GM23338 (cell line): Measurements from ENCODE around the gene NAALADL2. TPM values are rescaled to one million over a fixed set of nuclear protein-coding genes. Genes with fewer than 3 reads are reported as not detected.

Experiments used
- ATAC-seq: fragments of 200-7000 bp; cut with Tn5 transposase; 3 replicates; pipeline ENCODE4 v1.9.1; 2020
- DNase-seq: peaks from one replicate; pipeline ENCODE4 v3.0.0-alpha.2; 2015; ENCODE audit warnings: low spot score
- H2AFZ ChIP-seq: fragments of 200-600 bp; sonication (generic); 2 replicates; pipeline ENCODE4 v1.8.0; 2016; ENCODE audit warnings: antibody characterized with exemption, mild to moderate bottlenecking, moderate library complexity
- H3F3A ChIP-seq: fragments of 200-600 bp; sonication (generic); replicated peaks from 2 replicates; pipeline ENCODE4 v1.8.0; 2017; ENCODE audit warnings: antibody characterized with exemption, mixed run types, low read depth
- H3K27ac ChIP-seq: fragments of 200-600 bp; sonication (generic); 2 replicates; pipeline ENCODE4 v1.6.1; 2016; ENCODE audit warnings: low read depth
- H3K27me3 ChIP-seq: fragments of 200-600 bp; sonication (generic); 2 replicates; pipeline ENCODE4 v1.8.0; 2016; ENCODE audit warnings: mild to moderate bottlenecking, mixed run types, moderate library complexity; ENCODE audit not compliant: insufficient read depth
- H3K36me3 ChIP-seq: fragments of 200-600 bp; sonication (generic); 2 replicates; pipeline ENCODE4 v1.8.0; 2016; ENCODE audit warnings: mild to moderate bottlenecking; ENCODE audit not compliant: insufficient read depth
- H3K4me1 ChIP-seq: fragments of 200-600 bp; sonication (generic); 2 replicates; pipeline ENCODE4 v1.8.0; 2016; ENCODE audit warnings: mild to moderate bottlenecking, moderate library complexity; ENCODE audit not compliant: insufficient read depth
- H3K4me2 ChIP-seq: fragments of 200-600 bp; sonication (generic); 2 replicates; pipeline ENCODE4 v1.7.1; 2017; ENCODE audit warnings: mixed run types
- H3K4me3 ChIP-seq: fragments of 200-600 bp; sonication (generic); 2 replicates; pipeline ENCODE4 v1.6.1; 2016; ENCODE audit warnings: mixed run types
- H3K79me2 ChIP-seq: fragments of 200-600 bp; sonication (generic); replicated peaks from 2 replicates; pipeline ENCODE4 v1.8.0; 2017; ENCODE audit warnings: mild to moderate bottlenecking; ENCODE audit not compliant: insufficient read depth
- H3K9me2 ChIP-seq: fragments of 200-600 bp; sonication (generic); 2 replicates; pipeline ENCODE4 v1.8.0; 2017; ENCODE audit not compliant: insufficient read depth
- H4K20me1 ChIP-seq: fragments of 200-600 bp; sonication (generic); replicated peaks from 2 replicates; pipeline ENCODE4 v1.8.0; 2017; ENCODE audit warnings: mild to moderate bottlenecking; ENCODE audit not compliant: insufficient read depth
- H3K27ac Mint-ChIP-seq: 2 replicates; pipeline ENCODE4 v1.8.0; 2020; ENCODE audit warnings: inconsistent platforms, mild to moderate bottlenecking, moderate library complexity, mixed read lengths
- H3K27me3 Mint-ChIP-seq: 3 replicates; pipeline ENCODE4 v1.8.0; 2022; ENCODE audit warnings: low read depth, mild to moderate bottlenecking, moderate library complexity, mixed read lengths, inconsistent platforms; ENCODE audit not compliant: insufficient read depth, poor library complexity
- H3K36me3 Mint-ChIP-seq: 3 replicates; pipeline ENCODE4 v1.8.0; 2021; ENCODE audit warnings: low read depth, mild to moderate bottlenecking, inconsistent platforms, moderate library complexity, mixed read lengths
- H3K4me1 Mint-ChIP-seq: 3 replicates; pipeline ENCODE4 v1.8.0; 2020; ENCODE audit warnings: mild to moderate bottlenecking, inconsistent platforms, mixed read lengths
- H3K4me3 Mint-ChIP-seq: 3 replicates; pipeline ENCODE4 v1.8.0; 2021; ENCODE audit warnings: moderate library complexity, mild to moderate bottlenecking, inconsistent platforms, mixed read lengths
- H3K9me3 Mint-ChIP-seq: 3 replicates; pipeline ENCODE4 v1.8.0; 2020; ENCODE audit warnings: moderate library complexity, mild to moderate bottlenecking, inconsistent platforms, mixed read lengths
- JUNB ChIP-seq: IDR thresholded peaks from one replicate; pipeline ENCODE4 v1.6.1; 2016; ENCODE audit warnings: antibody characterized with exemption; ENCODE audit not compliant: unreplicated experiment
- NANOG ChIP-seq: IDR thresholded peaks from 2 replicates; pipeline ENCODE4 v1.6.1; 2016; ENCODE audit warnings: antibody characterized with exemption, borderline replicate concordance
- POLR2AphosphoS5 ChIP-seq: IDR thresholded peaks from 2 replicates; pipeline ENCODE4 v1.6.1; 2016; ENCODE audit warnings: antibody characterized with exemption, low read depth
- ZNF114 ChIP-seq: fragments of 250-450 bp; sonication (Bioruptor Pico); IDR thresholded peaks from 2 replicates; pipeline ENCODE4 v1.5.0; 2020; ENCODE audit warnings: mild to moderate bottlenecking, moderate library complexity
- ZNF331 ChIP-seq: fragments of 250-450 bp; sonication (Bioruptor Pico); IDR thresholded peaks from 2 replicates; pipeline ENCODE4 v1.5.0; 2020; ENCODE audit warnings: low read depth, mild to moderate bottlenecking, moderate library complexity
- ZNF462 ChIP-seq: fragments of 250-450 bp; sonication (Bioruptor Pico); IDR thresholded peaks from 2 replicates; pipeline ENCODE4 v1.5.0; 2020; ENCODE audit warnings: mild to moderate bottlenecking, moderate library complexity
- polyA plus RNA-seq: library from polyadenylated mRNA; unstranded; fragments of >200 nt; fragmentation: Nextera tagmentation; extraction: Ambion mirVana; gene quantifications from 2 replicates; pipeline ENCODE4 v1.2.1, GENCODE V29; 2016
- total RNA-seq: library from RNA; depleted of rRNA; stranded (reverse); fragments of >200 nt; shearing (Covaris generic); gene quantifications from 2 replicates; pipeline ENCODE4 v1.2.3, GENCODE V29; 2014

NAALADL2 gene
- total and polyA plus RNA-seq, 2 experiments from 2014 or later: 1.6 to 2.6 TPM

GRCh38 chr3:175704366-175705055 lies 845.4 kb downstream of the NAALADL2 start:
- Mint-ChIP-seq H3K4me3 (no peak overlapping the region), H3K27me3 (no peaks in the 10 kb centered on the region), H3K4me1 (no peaks in the 10 kb centered on the region), H3K36me3 (no peaks in the 10 kb centered on the region), H3K27ac (no peak overlapping the region), H3K9me3 (no peaks in the 10 kb centered on the region)
- H3K27me3 ChIP-seq: no peaks in the 10 kb centered on the region
- no peak overlapping the region for H3K4me3 ChIP-seq
- no peaks in the 10 kb centered on the region for H3K36me3 ChIP-seq
- ATAC-seq (no peak), DNase-seq (no peak)
- no peaks in the 10 kb centered on the region for H4K20me1 ChIP-seq
- H3K4me2 ChIP-seq: no peak overlapping the region
- no peak overlapping the region for H2AFZ ChIP-seq
- TF ChIP-seq ZNF114 (CRISPR knock-in tag) (no peak), ZNF462 (CRISPR knock-in tag) (no peak)
- H3K4me1 ChIP-seq: no peaks in the 10 kb centered on the region
- no peak overlapping the region for H3K27ac ChIP-seq
- H3K79me2 ChIP-seq: no peaks in the 10 kb centered on the region
- no peaks in the 10 kb centered on the region for H3F3A ChIP-seq
- H3K9me2 ChIP-seq: 0 out of 2 replicates have a peak, but pooled peaks cover 3% of the 10 kb centered on the region

- H3K27me3 Mint-ChIP-seq: no peaks in the 10 kb centered on the region
- no peaks in the 10 kb centered on the region for H3K9me3 Mint-ChIP-seq
- H3F3A ChIP-seq: no peaks in the 10 kb centered on the region
- H3K4me1 Mint-ChIP-seq: no peaks in the 10 kb centered on the region
- H3K4me3 ChIP-seq: no peak overlapping the region
- no peaks in the 10 kb centered on the region for H3K4me1 ChIP-seq
- no peak overlapping the region for H3K27ac ChIP-seq
- H3K36me3 ChIP-seq: no peaks in the 10 kb centered on the region
- H3K36me3 Mint-ChIP-seq: no peaks in the 10 kb centered on the region
- peaks cover 6% of the 10 kb centered on the region; the same call in 1 of the 2 replicates for H3K9me2 ChIP-seq
- H3K79me2 ChIP-seq: no peaks in the 10 kb centered on the region
- H3K4me3 Mint-ChIP-seq: no peak overlapping the region
- no peaks in the 10 kb centered on the region for H3K27me3 ChIP-seq
- H2AFZ ChIP-seq: no peak overlapping the region
- no peak overlapping the region for H3K27ac Mint-ChIP-seq
- DNase-seq (no peak), ATAC-seq (no peak)
- no peaks in the 10 kb centered on the region for H4K20me1 ChIP-seq
- no peak overlapping the region for H3K4me2 ChIP-seq
- TF ChIP-seq JUNB (no peak), NANOG (no peak), ZNF462 (CRISPR knock-in tag) (no peak), POLR2AphosphoS5 (no peak), ZNF331 (no peak)
Observed at GRCh38 chr3:175713268-175713667, 854.1 kb downstream of the NAALADL2 start.
